Measurements from ENCODE around the gene SLC25A22.

Gene SLC25A22

GRCh38 chr11:839875-840617, 42.0 kb upstream of the SLC25A22 start:
- TF ChIP-seq CTCF (IDR thresholded peaks at IDR 0.05; ENCODE audit: low read length) = peak; percentile 36; the same call in 1 of the 2 replicates
- no peak for TF ChIP-seq EZH2 (IDR thresholded peaks at IDR 0.05; ENCODE audit: borderline replicate concordance, low read length)
- Histone ChIP-seq H3K4me3 (ENCODE audit: low read depth, low read length, poor library complexity, severe bottlenecking) (no peak overlapping the region), H3K9ac (ENCODE audit: low read length) (no peak overlapping the region; the same call in 1 of the 2 replicates)

GRCh38 chr11:839280-839623, 41.2 kb upstream of the SLC25A22 start:
- Histone ChIP-seq H3K79me2 (ENCODE audit: insufficient read depth, low read length) (peaks cover 8% of the 10 kb centered on the region; the same call in 1 of the 2 replicates), H3K27ac (ENCODE audit: low read depth, low read length, poor library complexity, severe bottlenecking) (no peak overlapping the region), H3K36me3 (ENCODE audit: insufficient read depth, low read length) (peaks cover 38% of the 10 kb centered on the region), H3K9ac (ENCODE audit: low read length) (no peak overlapping the region), H3K27me3 (ENCODE audit: insufficient read depth, low read length) (no peaks in the 10 kb centered on the region), H3K9me2 (ENCODE audit: low read depth, low read length) (no peaks in the 10 kb centered on the region), H3K4me3 (ENCODE audit: low read depth, low read length, poor library complexity, severe bottlenecking) (no peak overlapping the region), H3K4me2 (ENCODE audit: low read length) (no peak overlapping the region), H2AFZ (ENCODE audit: low read length) (no peak overlapping the region), H4K20me1 (ENCODE audit: insufficient read depth, low read length) (no peaks in the 10 kb centered on the region), H3K4me1 (ENCODE audit: insufficient read depth, low read length, severe bottlenecking) (peaks cover 27% of the 10 kb centered on the region), H3K9me3 (ENCODE audit: low read length) (no peaks in the 10 kb centered on the region), H3F3A (ENCODE audit: insufficient read depth, low read length) (no peaks in the 10 kb centered on the region)
- TF ChIP-seq CTCF (IDR thresholded peaks at IDR 0.05; ENCODE audit: low read length) (no peak), EZH2 (IDR thresholded peaks at IDR 0.05; ENCODE audit: borderline replicate concordance, low read length) (no peak)

More at GRCh38 chr11:839875-840617, 42.0 kb upstream of the SLC25A22 start:
- Histone ChIP-seq H3K4me2 (ENCODE audit: low read length) (peak overlapping the region; percentile 70; the same call in 1 of the 2 replicates), H3K9me3 (ENCODE audit: low read length) (no peaks in the 10 kb centered on the region), H3K4me1 (ENCODE audit: insufficient read depth, low read length, severe bottlenecking) (peaks cover 28% of the 10 kb centered on the region), H3K27me3 (ENCODE audit: insufficient read depth, low read length) (no peaks in the 10 kb centered on the region), H3K36me3 (ENCODE audit: insufficient read depth, low read length) (peaks cover 38% of the 10 kb centered on the region), H3K27ac (ENCODE audit: low read depth, low read length, poor library complexity, severe bottlenecking) (no peak overlapping the region), H4K20me1 (ENCODE audit: insufficient read depth, low read length) (no peaks in the 10 kb centered on the region), H3K9me2 (ENCODE audit: low read depth, low read length) (no peaks in the 10 kb centered on the region), H3F3A (ENCODE audit: insufficient read depth, low read length) (no peaks in the 10 kb centered on the region), H2AFZ (ENCODE audit: low read length) (no peak overlapping the region), H3K79me2 (ENCODE audit: insufficient read depth, low read length) (peaks cover 8% of the 10 kb centered on the region; the same call in 1 of the 2 replicates)

GRCh38 chr11:838441-839279, 40.6 kb upstream of the SLC25A22 start:
- Histone ChIP-seq H3K9me3 (ENCODE audit: low read length) (no peaks in the 10 kb centered on the region), H3F3A (ENCODE audit: insufficient read depth, low read length) (no peaks in the 10 kb centered on the region), H3K4me1 (ENCODE audit: insufficient read depth, low read length, severe bottlenecking) (peaks cover 21% of the 10 kb centered on the region), H3K4me3 (ENCODE audit: low read depth, low read length, poor library complexity, severe bottlenecking) (no peak overlapping the region), H3K27me3 (ENCODE audit: insufficient read depth, low read length) (no peaks in the 10 kb centered on the region), H2AFZ (ENCODE audit: low read length) (no peak overlapping the region), H4K20me1 (ENCODE audit: insufficient read depth, low read length) (no peaks in the 10 kb centered on the region), H3K36me3 (ENCODE audit: insufficient read depth, low read length) (peaks cover 38% of the 10 kb centered on the region), H3K27ac (ENCODE audit: low read depth, low read length, poor library complexity, severe bottlenecking) (no peak overlapping the region), H3K9me2 (ENCODE audit: low read depth, low read length) (no peaks in the 10 kb centered on the region), H3K4me2 (ENCODE audit: low read length) (no peak overlapping the region), H3K9ac (ENCODE audit: low read length) (no peak overlapping the region), H3K79me2 (ENCODE audit: insufficient read depth, low read length) (peaks cover 8% of the 10 kb centered on the region; the same call in 1 of the 2 replicates)
- TF ChIP-seq EZH2 (IDR thresholded peaks at IDR 0.05; ENCODE audit: borderline replicate concordance, low read length) = no peak
- TF ChIP-seq CTCF (IDR thresholded peaks at IDR 0.05; ENCODE audit: low read length) = no peak; the same call in 1 of the 2 replicates
